SU-DHL-6 (cell line): ENCODE results near the gene CPZ.

Experiments used
- H2AFZ ChIP-seq: fragments of 200-600 bp; sonication (generic); 2 replicates; pipeline ENCODE4 v1.6.1; 2014; ENCODE audit warnings: low read depth, mild to moderate bottlenecking, moderate library complexity, mixed read lengths, antibody characterized with exemption, low read length; ENCODE audit not compliant: severe bottlenecking
- H3F3A ChIP-seq: fragments of 200-600 bp; shearing (Covaris generic); 2 replicates; pipeline ENCODE4 v1.6.0; 2016; ENCODE audit warnings: antibody characterized with exemption, mild to moderate bottlenecking; ENCODE audit not compliant: insufficient read depth
- H3K27ac ChIP-seq: fragments of 200-600 bp; sonication (generic); 2 replicates; pipeline ENCODE4 v1.5.1; 2016; ENCODE audit warnings: low read depth, mild to moderate bottlenecking, low read length, moderate library complexity, mixed read lengths
- H3K27me3 ChIP-seq: fragments of 200-600 bp; sonication (generic), shearing (Covaris generic); 2 replicates; pipeline ENCODE4 v1.6.0; 2014; ENCODE audit warnings: mild to moderate bottlenecking, low read length
- H3K36me3 ChIP-seq: fragments of 200-600 bp; sonication (generic); 2 replicates; pipeline ENCODE4 v1.6.1; 2014; ENCODE audit warnings: mild to moderate bottlenecking, low read length, mixed read lengths
- H3K4me2 ChIP-seq: fragments of 300-600, 200-600 bp; shearing (Covaris generic), sonication (generic); 2 replicates; pipeline ENCODE4 v1.6.0; 2014; ENCODE audit warnings: low read length, low read depth, mild to moderate bottlenecking; ENCODE audit not compliant: poor library complexity, severe bottlenecking
- H3K4me3 ChIP-seq: fragments of 200-600 bp; sonication (generic); 2 replicates; pipeline ENCODE4 v1.5.1; 2014; ENCODE audit warnings: antibody characterized with exemption, low read length, mild to moderate bottlenecking, mixed read lengths; ENCODE audit not compliant: insufficient read depth, poor library complexity, severe bottlenecking
- H3K79me2 ChIP-seq: fragments of 200-600 bp; sonication (generic); 2 replicates; pipeline ENCODE4 v1.6.1; 2014; ENCODE audit warnings: mild to moderate bottlenecking, low read length, moderate library complexity; ENCODE audit not compliant: insufficient read depth
- H3K9ac ChIP-seq: fragments of 200-600 bp; sonication (generic); 2 replicates; pipeline ENCODE4 v1.7.0; 2014; ENCODE audit warnings: mild to moderate bottlenecking, low read length
- H3K9me2 ChIP-seq: fragments of 200-600 bp; sonication (generic); replicated peaks from 2 replicates; pipeline ENCODE4 v1.6.1; 2014; ENCODE audit warnings: low read length; ENCODE audit not compliant: insufficient read depth
- H3K9me3 ChIP-seq: fragments of 200-600 bp; sonication (generic); 2 replicates; pipeline ENCODE4 v1.6.1; 2014; ENCODE audit warnings: low read length, mixed read lengths; ENCODE audit not compliant: insufficient read depth
- H4K20me1 ChIP-seq: fragments of 200-600 bp; sonication (generic); 2 replicates; pipeline ENCODE4 v1.6.1; 2014; ENCODE audit warnings: low read depth, mild to moderate bottlenecking, antibody characterized with exemption, low read length, moderate library complexity, mixed read lengths
- CTCF ChIP-seq: fragments of 200-600 bp; sonication (generic); IDR thresholded peaks from one replicate; pipeline ENCODE4 v1.5.1; 2017; ENCODE audit warnings: antibody characterized with exemption, mild to moderate bottlenecking, low read length, moderate library complexity; ENCODE audit not compliant: insufficient read depth, poor library complexity, severe bottlenecking
- EZH2phosphoT487 ChIP-seq: fragments of 200-600 bp; sonication (generic), shearing (Covaris generic); conservative IDR thresholded peaks from 2 replicates; pipeline ENCODE4 v1.6.1; 2018; ENCODE audit warnings: mild to moderate bottlenecking, antibody characterized with exemption, low read length, moderate library complexity, mixed read lengths

The CPZ gene

GRCh38 chr4:8544282-8544681 is 48.3 kb upstream of the CPZ start:
- no peaks in the 10 kb centered on the region for H3K9me3 ChIP-seq
- no peak overlapping the region for H3K4me2 ChIP-seq
- H4K20me1 ChIP-seq = no peaks in the 10 kb centered on the region
- no peaks in the 10 kb centered on the region for H3K27me3 ChIP-seq
- H3F3A ChIP-seq = no peaks in the 10 kb centered on the region
- H3K4me3 ChIP-seq = no peak overlapping the region
- H3K79me2 ChIP-seq = no peaks in the 10 kb centered on the region
- no peaks in the 10 kb centered on the region for H3K36me3 ChIP-seq
- no peak for TF ChIP-seq EZH2phosphoT487
- no peak for TF ChIP-seq CTCF
- H3K9ac ChIP-seq = no peak overlapping the region
- H2AFZ ChIP-seq = no peak overlapping the region
- H3K9me2 ChIP-seq = no peaks in the 10 kb centered on the region
- no peak overlapping the region for H3K27ac ChIP-seq

DNA sequence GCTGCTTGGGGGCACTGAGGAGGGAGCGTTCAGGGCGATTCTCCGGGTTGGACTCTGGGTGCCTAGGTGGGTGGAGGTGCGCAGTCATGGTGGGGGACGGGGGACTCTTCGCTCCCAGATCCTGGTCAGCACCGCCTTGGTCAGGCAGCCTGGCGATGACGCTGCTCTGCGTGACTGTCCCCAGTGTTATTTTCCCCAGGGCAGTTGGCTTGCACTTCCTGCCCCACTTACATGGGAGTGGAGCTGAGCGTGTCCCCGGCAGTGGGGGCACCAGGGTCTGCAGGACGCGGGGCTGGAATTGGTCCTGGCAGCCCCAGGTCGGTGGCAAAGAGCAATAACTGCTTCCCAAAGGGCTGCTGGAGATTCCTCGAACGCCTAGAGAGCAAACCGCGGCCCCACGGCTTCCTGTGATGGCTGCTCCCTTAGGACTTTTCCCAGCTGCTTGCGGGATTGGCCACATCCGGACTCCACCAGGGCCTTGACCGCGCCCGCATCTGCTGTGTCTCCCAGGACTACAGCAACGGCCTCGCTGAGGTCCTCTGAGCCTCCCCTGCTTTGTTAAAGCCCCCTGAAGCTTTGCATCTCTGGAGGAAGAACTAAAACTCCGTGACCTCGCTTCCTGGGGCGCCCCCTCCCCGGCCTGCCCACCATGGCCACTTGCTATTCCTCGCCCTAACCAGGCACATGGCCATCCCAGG is 47.7 kb upstream of the CPZ start:
- Histone ChIP-seq H3K4me3 (no peak overlapping the region), H3K4me2 (no peak overlapping the region), H3K27ac (no peak overlapping the region), H3K9me2 (no peaks in the 10 kb centered on the region), H4K20me1 (no peaks in the 10 kb centered on the region), H3F3A (no peaks in the 10 kb centered on the region), H2AFZ (no peak overlapping the region), H3K9ac (no peak overlapping the region), H3K9me3 (no peaks in the 10 kb centered on the region), H3K27me3 (no peaks in the 10 kb centered on the region), H3K79me2 (no peaks in the 10 kb centered on the region), H3K36me3 (no peaks in the 10 kb centered on the region)
- TF ChIP-seq EZH2phosphoT487 = no peak
- TF ChIP-seq CTCF = no peak

GRCh38 chr4:8545439-8545765 is 47.2 kb upstream of the CPZ start:
- Histone ChIP-seq H3K9me2 (no peaks in the 10 kb centered on the region), H4K20me1 (no peaks in the 10 kb centered on the region), H3K4me2 (no peak overlapping the region), H3F3A (no peaks in the 10 kb centered on the region), H3K79me2 (no peaks in the 10 kb centered on the region), H3K9me3 (no peaks in the 10 kb centered on the region), H3K36me3 (no peaks in the 10 kb centered on the region), H3K27me3 (no peaks in the 10 kb centered on the region), H3K4me3 (no peak overlapping the region), H2AFZ (no peak overlapping the region), H3K9ac (no peak overlapping the region), H3K27ac (no peak overlapping the region)
- TF ChIP-seq CTCF (no peak), EZH2phosphoT487 (no peak)
